NCI-H1092 (cell line): Measurements from ENCODE around the gene ADM.

Source experiments
- DNase-seq: peaks from one replicate; lab custom pipeline; 2025; lab: John Stamatoyannopoulos, UW

Gene ADM

GRCh38 chr11:10328314-10329098 lies 23.6 kb downstream of the ADM start:
- DNase-seq = no peak

- DNase-seq = no peak
Observed at GRCh38 chr11:10329356-10329755, 24.5 kb downstream of the ADM start.

DNA sequence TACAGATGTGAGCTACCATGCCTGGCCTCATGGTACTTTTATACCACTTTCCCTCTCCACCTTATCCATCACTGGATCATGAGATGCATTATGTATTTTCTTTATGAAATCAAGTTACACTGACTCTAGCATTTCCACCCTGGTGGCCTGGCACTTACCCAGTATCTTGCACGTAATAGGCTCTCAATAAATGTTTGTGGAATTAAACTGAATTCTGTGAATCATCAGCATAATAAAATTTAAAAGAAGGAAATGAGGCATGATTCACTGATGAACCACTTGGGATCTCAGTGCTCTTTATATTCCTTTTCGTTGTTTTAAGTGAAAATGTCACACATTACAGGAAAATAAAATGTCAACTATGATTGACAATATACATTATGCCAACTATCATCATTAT lies 25.1 kb downstream of the ADM start:
- no peak for DNase-seq

- DNase-seq = no peak
Observed at GRCh38 chr11:10331548-10332289, 26.8 kb downstream of the ADM start.

DNA sequence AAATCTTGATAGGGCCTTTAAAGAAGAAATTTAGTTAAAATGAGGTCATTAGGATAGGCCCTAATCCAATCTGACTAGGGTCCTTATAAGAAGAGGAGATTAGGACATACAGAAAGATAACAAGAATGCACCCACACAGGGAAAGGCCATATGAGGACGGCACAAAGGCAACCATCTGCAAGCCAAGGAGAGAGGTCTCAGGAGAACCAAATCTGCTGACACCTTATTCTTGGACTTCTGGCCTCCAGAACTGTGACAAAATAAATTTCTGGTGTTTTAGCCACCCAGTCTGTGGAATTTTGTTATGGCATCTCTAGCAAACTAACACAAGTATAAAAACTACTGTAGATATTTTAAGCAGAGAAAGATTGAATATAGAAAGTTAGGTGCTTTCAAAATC lies 28.6 kb downstream of the ADM start:
- DNase-seq = no peak

DNA sequence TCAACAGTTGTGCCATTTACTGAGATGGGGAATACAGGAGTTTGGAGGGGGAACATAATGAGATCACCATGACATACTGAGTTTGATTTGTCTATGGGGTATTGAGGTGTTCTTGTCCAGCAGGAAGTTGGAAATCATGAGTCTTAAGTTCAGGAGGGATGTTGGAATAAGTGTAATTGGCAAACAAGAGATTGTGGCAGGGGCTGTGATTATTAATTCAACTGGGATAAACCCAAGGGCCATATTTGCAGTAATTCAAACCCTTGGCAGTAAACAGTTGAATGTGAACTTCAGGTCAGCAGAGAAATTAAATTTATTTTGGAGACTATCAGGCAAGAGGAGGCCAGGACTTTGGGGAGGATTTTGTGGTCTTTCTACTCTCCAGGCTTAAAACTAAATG lies 33.4 kb downstream of the ADM start:
- no peak for DNase-seq

- no peak for DNase-seq
Observed at GRCh38 chr11:10348650-10349280, 43.9 kb downstream of the ADM start.

- DNase-seq = no peak
Observed at GRCh38 chr11:10349281-10349665, 44.4 kb downstream of the ADM start.

DNA sequence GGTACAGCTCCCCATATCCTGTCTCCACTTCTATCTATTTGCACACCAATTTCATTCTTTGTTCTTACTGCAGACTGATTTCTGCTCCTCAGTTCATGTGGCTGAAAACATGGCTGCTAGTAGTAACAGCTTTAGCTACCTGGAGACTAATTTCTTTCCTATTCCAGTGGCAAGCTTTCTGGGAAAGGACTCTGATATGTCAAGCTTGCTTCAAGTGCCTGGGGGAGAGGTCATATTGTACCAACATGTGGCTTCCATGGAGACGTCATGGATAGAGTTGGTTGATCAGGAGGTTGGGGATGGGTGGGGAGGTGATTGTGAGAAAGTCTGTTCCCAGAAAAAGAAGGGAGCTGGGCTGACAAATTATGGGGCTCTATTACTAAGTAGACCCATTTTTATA lies 44.9 kb downstream of the ADM start:
- peak; percentile 18 for DNase-seq

- no peak for DNase-seq
Observed at GRCh38 chr11:10350334-10350733, 45.5 kb downstream of the ADM start.

DNA sequence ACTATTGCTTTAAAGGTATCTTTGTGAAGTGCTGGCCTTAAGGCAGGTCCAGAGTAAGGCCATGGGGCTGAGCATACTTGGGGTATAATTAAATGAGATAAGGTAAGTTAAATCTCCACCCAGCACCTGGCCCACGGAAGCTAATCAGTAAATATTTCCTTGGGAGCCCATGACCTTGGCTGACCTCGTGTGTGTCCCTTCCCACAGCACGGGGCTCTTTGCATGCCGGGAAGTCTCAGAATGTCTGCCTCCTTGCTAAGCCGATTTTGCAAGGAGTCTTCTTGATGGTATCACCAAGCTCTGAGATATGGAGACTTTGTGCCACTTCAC lies 46.5 kb downstream of the ADM start:
- no peak for DNase-seq

DNA sequence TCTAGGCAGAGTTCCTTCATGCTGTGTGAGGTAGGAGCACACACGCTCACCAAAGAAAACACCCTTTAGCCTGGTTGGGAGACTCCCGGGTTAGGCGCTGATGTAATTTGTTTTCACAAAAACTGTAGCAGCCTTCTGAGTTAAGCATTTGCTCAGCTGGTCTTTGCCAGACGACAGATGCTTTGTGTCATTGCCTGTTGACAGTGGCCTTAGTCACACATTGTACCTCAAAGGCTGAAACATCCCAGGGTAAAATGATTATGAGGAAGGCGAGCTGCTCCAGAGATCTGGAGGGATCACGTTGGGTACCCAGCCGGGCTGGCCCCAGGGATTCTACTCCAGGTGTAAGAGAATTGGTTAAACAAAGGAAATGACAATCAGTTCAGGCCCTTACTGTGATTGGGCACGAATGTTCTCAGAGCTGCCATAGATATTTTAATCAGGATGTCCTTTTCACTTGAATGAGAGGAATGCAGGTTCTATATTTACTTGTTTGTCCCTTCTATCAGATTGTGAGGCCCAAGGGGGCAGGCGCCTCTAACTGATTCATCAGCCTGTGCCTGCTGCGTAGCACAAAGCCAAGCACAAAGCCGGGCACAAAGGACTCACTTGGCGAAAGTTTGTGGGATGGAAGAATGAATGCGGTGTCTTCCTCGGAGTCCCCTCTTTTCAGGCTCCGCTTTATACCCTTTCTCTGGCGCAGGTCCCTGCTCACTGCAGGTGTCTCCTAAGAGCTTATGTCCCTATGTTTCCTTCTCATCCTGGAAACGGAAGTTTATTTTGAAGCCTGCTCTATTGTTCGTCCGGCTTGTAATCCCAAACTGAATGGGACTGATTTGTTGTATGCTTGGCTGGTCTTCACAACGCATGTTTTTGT lies 47.1 kb downstream of the ADM start:
- DNase-seq = peak; percentile 75

GRCh38 chr11:10352921-10353550 lies 48.2 kb downstream of the ADM start:
- DNase-seq = no peak

DNA sequence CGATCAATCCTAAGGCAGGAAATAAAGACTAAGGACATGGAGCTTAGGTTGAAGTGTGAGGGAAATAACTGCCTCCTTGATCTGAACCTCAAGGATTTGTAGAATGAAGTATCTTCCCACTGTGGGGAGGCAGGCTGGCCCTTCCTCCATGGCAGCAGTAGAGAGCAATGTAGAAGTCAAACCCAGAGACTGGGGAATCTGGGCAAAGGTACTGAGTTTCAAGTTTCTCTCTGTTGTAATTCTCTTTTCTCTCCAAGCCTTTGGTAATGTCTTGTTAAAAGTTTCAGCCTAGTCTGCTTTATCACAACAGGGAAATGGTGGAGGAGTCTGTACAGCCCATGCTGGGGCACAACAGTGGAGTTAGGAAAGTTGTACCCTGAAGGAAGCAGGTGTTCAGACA lies 49.5 kb downstream of the ADM start:
- DNase-seq = no peak

GRCh38 chr11:10355257-10355661 lies 50.4 kb downstream of the ADM start:
- no peak for DNase-seq

DNA sequence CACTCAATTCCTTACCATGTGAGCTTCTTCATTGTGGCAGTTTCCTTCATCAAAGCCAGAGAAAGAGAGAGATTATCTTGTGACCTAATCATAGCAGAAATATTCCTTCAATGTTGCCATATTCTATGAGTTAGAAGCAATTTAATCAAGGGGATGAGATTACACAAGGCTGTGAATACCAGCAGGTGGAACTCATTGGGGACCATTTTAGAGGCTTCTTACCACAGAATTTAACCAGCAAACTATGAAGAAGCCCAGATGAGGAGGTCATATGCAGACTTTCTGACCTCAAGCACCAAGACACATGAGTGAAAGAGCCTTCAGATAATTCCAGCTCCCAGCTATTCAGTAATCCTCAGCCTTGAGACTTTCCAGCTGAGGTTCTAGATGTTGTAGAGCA lies 51.3 kb downstream of the ADM start:
- no peak for DNase-seq
